Vagina (tissue), 2 donors: ENCODE data around the gene R3HDM4. TPM values are rescaled to one million over a fixed set of nuclear protein-coding genes. Genes with fewer than 3 reads are reported as not detected.
A peak's percentile ranks its signal among the peaks of the same experiment; 100 is the strongest.

Experiments used
- DNase-seq, 2 donors: peaks; one replicate each; pipeline ENCODE4 v3.0.0-alpha.2; 2017; ENCODE audit errors: extremely low spot score in 2 of 2
- H3K27ac ChIP-seq: fragments of 200-600 bp; sonication (generic); one replicate; pipeline ENCODE4 v1.5.1; 2019
- H3K27me3 ChIP-seq: fragments of 200-600 bp; sonication (generic); one replicate; pipeline ENCODE4 v1.5.1; 2019
- H3K36me3 ChIP-seq, 2 donors: fragments of 200-600 bp; sonication (generic); one replicate each; pipeline ENCODE4 v1.5.1; 2017 to 2019
- H3K4me1 ChIP-seq: fragments of 200-600 bp; sonication (generic); one replicate; pipeline ENCODE4 v1.5.1; 2019
- H3K4me3 ChIP-seq, 2 donors: fragments of 200-600 bp; sonication (generic); 1 replicate in 1 of 2; 2 replicates in 1 of 2; pipeline ENCODE4 v1.5.1; 2016 to 2019
- H3K9me3 ChIP-seq: fragments of 200-600 bp; sonication (generic); one replicate; pipeline ENCODE4 v1.5.1; 2019
- POLR2A ChIP-seq, 2 donors: fragments of 450-650 bp; IDR thresholded peaks; one replicate each; pipeline ENCODE4 v1.6.1; 2017; ENCODE audit warnings: antibody characterized with exemption in 2 of 2, mild to moderate bottlenecking in 2 of 2, moderate library complexity in 2 of 2
- POLR2AphosphoS5 ChIP-seq, 2 donors: sonication (generic); formaldehyde crosslinking; IDR thresholded peaks; one replicate each; pipeline ENCODE4 v1.9.0; 2017; ENCODE audit warnings: antibody characterized with exemption in 2 of 2, mild to moderate bottlenecking in 2 of 2, low read depth in 1 of 2; ENCODE audit not compliant: insufficient read depth in 1 of 2
- intact Hi-C: fragments of 100-400 bp; cut with DNase I; formaldehyde crosslinking; loops from one replicate; pipeline ENCODE4 v1.15.1; 2023
- total RNA-seq: library from RNA; depleted of rRNA; stranded (reverse); fragments of >200 nt; gene quantifications from one replicate; pipeline ENCODE4 v1.2.3, GENCODE V29; 2016
- TF ChIP-seq, protein P1 (sequence below), 3 experiments: fragments of 450-650 bp in 2 of 3; fragments of 200-600 bp in 1 of 3; sonication (generic) in 1 of 3; IDR thresholded peaks; one replicate each; pipeline ENCODE4 v1.5.1; 2017 to 2019; ENCODE audit warnings: antibody characterized with exemption in 3 of 3, mild to moderate bottlenecking in 2 of 3, moderate library complexity in 2 of 3

Gene R3HDM4
- total RNA-seq, 1 donor from 2014 or later, result 41.3 TPM

- H3K27me3 ChIP-seq, result no peaks in the 10 kb centered on the region
- no peak for DNase-seq
- H3K36me3 ChIP-seq, result peaks cover 0 to 23% of the 10 kb centered on the region in 2 donors
- no peaks in the 10 kb centered on the region for H3K9me3 ChIP-seq
- intact Hi-C loops, result no loop called here
- H3K4me3 ChIP-seq, result no peak overlapping the region
- no peak overlapping the region for H3K27ac ChIP-seq
- H3K4me1 ChIP-seq, result peaks cover 7% of the 10 kb centered on the region
- peak in 1 of 2 donors; percentile 10 for TF ChIP-seq POLR2AphosphoS5 (IDR thresholded peaks at IDR 0.05; ENCODE audit: insufficient read depth in 1 of 2, low read depth in 1 of 2)
- TF ChIP-seq, protein P1, sequence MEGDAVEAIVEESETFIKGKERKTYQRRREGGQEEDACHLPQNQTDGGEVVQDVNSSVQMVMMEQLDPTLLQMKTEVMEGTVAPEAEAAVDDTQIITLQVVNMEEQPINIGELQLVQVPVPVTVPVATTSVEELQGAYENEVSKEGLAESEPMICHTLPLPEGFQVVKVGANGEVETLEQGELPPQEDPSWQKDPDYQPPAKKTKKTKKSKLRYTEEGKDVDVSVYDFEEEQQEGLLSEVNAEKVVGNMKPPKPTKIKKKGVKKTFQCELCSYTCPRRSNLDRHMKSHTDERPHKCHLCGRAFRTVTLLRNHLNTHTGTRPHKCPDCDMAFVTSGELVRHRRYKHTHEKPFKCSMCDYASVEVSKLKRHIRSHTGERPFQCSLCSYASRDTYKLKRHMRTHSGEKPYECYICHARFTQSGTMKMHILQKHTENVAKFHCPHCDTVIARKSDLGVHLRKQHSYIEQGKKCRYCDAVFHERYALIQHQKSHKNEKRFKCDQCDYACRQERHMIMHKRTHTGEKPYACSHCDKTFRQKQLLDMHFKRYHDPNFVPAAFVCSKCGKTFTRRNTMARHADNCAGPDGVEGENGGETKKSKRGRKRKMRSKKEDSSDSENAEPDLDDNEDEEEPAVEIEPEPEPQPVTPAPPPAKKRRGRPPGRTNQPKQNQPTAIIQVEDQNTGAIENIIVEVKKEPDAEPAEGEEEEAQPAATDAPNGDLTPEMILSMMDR (IDR thresholded peaks at IDR 0.05), result no peak
Observed at GRCh38 chr19:897442-898039, 15.5 kb downstream of the R3HDM4 start.

DNA sequence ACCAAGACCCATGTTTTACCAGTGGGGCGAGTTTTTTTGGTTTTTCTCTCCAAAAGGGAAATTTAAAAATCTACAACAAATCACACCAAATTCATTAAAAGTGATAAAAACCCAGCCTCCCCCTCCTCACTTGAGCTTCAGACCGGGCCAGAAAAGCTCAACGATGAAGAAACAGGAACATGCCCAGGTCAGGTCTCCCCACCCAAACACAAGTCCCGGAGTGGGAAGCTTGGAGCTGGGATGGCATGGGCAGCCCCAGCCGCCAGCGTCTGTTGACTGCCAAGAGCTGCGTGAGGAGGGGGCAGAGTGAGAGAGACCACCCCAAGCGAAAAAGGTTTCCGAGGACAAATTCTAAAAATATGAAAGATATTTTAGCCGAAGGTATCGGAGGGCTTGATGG is 16.0 kb downstream of the R3HDM4 start:
- Histone ChIP-seq H3K9me3 (no peaks in the 10 kb centered on the region), H3K4me3 (no peak overlapping the region), H3K27ac (no peak overlapping the region), H3K36me3 (peaks cover 0 to 23% of the 10 kb centered on the region in 2 donors), H3K27me3 (no peaks in the 10 kb centered on the region), H3K4me1 (peaks cover 11% of the 10 kb centered on the region)
- DNase-seq, result no peak
- intact Hi-C loops, result no loop called here
- no peak for TF ChIP-seq POLR2AphosphoS5 (IDR thresholded peaks at IDR 0.05; ENCODE audit: insufficient read depth in 1 of 2, low read depth in 1 of 2)
- TF ChIP-seq POLR2A (IDR thresholded peaks at IDR 0.05), result no peak
- TF ChIP-seq, protein P1 (IDR thresholded peaks at IDR 0.05), result no peak

DNA sequence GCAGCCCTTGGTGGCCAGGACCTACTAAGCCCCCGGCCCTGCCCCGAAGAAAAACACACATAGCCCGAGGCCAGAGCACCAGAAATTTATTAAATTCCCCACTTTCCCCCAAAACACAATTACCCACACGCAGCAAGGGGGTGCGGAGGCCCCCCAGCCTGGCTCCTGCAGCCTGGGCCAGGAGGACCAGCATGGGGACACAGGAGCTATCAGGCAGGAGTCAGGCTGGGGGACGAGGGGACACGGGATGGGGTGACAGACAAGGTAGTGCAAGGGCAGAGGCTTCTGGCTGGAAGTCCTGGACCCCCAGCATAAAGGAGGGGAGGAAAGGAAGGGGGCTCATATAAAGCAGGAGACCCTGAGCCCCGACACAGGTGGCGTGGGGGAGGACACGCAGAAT is 16.6 kb downstream of the R3HDM4 start:
- no peak for DNase-seq
- H3K9me3 ChIP-seq, result no peaks in the 10 kb centered on the region
- H3K27ac ChIP-seq, result no peak overlapping the region
- no peaks in the 10 kb centered on the region for H3K27me3 ChIP-seq
- peaks cover 0 to 23% of the 10 kb centered on the region in 2 donors for H3K36me3 ChIP-seq
- intact Hi-C loops, result no loop called here
- TF ChIP-seq, protein P1 (IDR thresholded peaks at IDR 0.05), result no peak
- TF ChIP-seq POLR2AphosphoS5 (IDR thresholded peaks at IDR 0.05; ENCODE audit: insufficient read depth in 1 of 2, low read depth in 1 of 2) (no peak), POLR2A (IDR thresholded peaks at IDR 0.05) (no peak)
- H3K4me3 ChIP-seq, result no peak overlapping the region
- H3K4me1 ChIP-seq, result peaks cover 16% of the 10 kb centered on the region

DNA sequence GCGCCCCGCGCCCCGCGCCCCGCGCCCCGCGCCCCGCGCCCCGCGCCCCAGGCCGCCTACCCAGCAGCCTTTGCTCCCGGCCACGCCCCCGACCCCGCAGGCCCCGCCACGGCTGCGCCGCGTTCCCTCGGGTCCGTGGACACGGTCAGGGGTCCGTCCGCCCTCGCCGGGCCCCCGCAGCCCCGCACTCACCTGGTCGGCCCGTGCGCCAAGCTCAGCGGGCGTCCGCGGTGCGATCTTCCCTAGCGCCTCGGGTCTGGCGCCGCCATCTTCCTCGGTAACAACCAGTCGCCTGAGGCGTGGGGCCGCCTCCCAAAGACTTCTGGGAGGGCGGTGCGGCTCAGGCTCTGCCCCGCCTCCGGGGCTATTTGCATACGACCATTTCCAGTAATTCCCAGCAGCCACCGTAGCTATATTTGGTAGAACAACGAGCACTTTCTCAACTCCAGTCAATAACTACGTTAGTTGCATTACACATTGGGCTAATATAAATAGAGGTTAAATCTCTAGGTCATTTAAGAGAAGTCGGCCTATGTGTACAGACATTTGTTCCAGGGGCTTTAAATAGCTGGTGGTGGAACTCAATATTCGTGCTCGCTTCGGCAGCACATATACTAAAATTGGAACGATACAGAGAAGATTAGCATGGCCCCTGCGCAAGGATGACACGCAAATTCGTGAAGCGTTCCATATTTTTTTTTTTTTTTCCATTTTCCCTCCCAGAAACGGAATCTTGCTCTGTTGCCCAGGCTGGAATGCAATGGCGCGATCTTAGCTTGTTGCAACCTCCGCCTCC is 19.9 kb downstream of the R3HDM4 start, which contains the start of the genes MED16 and RNU6-9:
Gene MED16 (minus strand): TSS at position 294 of the 796 bp plus-strand sequence. CDS start 2,056 bp downstream, outside the sequence.
Gene RNU6-9 (plus strand): TSS at position 591 of the 796 bp plus-strand sequence.
- peak in 1 of 2 donors; percentile 93 for DNase-seq
- intact Hi-C loops, result no loop called here
- Histone ChIP-seq H3K9me3 (no peaks in the 10 kb centered on the region), H3K4me1 (peaks cover 23% of the 10 kb centered on the region), H3K27me3 (no peaks in the 10 kb centered on the region), H3K36me3 (peaks cover 0 to 29% of the 10 kb centered on the region in 2 donors), H3K4me3 (peak within 1 kb of the TSS; percentile 81 to 96), H3K27ac (peak within 1 kb of the TSS; percentile 93)
- TF ChIP-seq POLR2A (IDR thresholded peaks at IDR 0.05) (peak in 1 of 2 donors; percentile 60), POLR2AphosphoS5 (IDR thresholded peaks at IDR 0.05; ENCODE audit: insufficient read depth in 1 of 2, low read depth in 1 of 2) (peak; percentile 88 to 95)
- TF ChIP-seq, protein P1 (IDR thresholded peaks at IDR 0.05), result no peak
